Stimulated activated CD4-positive, alpha-beta T cell treated with anti-CD3 and anti-CD28 coated beads, Interleukin-2, amount 100 ng/mL, for 48 hours (primary cell): ENCODE measurements around the gene ZBTB20.

Experiments
- DNase-seq, 2 donors: peaks; one replicate each; pipeline ENCODE4 v3.0.0-alpha.2; 2020

Gene ZBTB20

DNA sequence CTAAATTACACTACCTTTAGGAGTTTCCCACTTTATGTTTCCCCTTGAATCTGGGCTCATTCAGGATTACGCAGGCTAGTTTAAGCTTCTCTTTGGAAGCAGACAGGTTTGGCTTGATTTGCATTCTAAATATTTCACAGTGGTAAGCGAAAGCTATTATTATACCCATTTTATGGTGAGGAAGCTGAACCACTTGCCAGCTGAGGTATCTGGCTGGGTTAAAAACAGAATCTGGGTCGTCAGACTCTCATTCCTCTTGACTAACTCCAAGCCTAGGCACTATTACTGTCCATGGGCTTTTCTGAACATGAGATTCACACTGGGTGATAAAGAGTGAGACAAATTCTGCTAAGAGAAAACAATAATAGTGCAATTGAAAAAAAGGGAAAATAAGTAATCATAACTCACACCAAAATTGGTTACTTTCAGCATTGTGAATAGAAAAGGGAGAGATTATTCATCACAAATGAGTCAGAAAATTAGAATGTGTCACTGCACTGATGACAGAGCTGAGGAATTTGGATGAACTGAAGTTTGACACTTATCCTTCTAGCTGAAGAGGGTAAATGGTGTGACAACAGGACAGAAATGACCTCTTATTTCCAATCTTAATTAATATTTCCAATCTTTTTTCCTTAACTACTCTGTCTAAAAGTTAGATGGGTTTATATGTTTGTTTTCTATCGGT lies 642.0 kb downstream of the ZBTB20 start:
- no peak for DNase-seq

DNA sequence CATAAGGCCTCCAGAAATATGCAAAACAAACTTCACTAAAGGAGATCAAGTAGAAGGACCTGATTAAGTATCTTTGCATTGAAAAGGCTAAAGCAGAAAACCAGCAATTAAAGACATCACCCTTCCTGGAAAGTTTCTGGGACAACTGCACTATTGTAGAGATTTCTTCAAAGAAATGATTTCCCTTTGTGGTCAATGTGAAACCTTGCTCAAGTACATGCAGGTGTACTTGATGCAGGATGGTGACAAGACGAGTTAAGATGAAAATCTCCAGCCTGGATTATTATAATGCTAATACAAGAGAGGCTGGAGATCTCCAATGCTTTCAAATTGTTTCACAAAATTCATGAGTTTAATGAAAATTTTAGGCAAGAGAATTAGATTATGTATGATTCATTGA lies 644.9 kb downstream of the ZBTB20 start:
- no peak for DNase-seq

DNA sequence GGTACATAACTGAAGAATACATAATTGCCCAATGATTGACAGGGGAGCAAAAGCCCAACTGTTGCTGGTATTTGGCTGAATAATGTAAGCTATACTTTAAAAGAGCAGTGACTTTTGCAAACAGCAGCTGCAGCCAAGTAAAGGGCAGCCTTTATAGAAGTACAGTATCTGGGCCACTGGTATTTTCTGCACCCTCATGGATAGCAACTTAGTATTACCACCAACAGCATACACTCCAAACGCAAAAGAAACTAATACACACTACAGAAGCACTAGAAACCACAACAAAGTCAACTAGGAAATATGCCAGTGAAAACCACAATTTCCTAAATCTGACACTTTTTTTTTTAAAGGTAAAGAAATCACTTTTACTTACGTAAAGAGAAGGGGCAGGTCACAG lies 647.1 kb downstream of the ZBTB20 start:
- DNase-seq, result no peak

DNA sequence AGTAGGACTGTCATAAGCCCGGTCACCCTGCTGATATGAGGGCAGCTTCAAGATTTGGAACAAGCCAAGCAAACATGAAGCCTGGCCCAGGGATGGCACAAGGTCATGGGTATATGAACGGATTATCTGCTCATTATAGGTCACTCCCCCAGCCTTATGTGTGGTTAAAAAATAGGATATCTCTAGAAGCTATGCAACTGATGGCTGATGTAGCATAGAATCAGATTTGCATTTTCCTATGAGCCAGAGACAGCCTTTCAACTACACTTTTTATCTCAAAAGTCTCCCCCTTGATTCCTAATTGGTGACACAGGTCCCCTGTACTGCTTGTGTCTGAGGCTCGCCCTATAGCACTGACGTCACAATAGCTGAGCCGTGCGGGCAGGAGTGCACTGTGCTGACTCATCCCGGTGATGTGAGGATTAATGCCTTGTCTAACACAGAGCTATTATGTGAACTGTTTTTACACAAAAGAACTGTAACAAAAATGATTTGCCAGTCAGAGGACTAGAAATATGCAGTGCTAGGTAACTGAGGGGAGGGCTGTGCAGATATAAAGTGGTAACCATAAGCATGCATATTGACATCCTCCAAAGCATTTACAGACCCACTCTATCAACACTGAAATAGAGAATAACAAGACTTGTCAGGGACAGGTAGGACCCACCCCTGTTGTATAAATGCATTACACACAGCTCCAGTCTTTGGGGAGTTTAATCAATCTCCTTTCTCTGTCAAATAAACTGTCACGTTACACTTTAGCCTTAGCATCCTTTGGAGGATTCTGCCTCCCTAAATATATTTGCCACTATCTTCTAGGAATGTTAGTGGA lies 648.3 kb downstream of the ZBTB20 start:
- DNase-seq, result no peak

DNA sequence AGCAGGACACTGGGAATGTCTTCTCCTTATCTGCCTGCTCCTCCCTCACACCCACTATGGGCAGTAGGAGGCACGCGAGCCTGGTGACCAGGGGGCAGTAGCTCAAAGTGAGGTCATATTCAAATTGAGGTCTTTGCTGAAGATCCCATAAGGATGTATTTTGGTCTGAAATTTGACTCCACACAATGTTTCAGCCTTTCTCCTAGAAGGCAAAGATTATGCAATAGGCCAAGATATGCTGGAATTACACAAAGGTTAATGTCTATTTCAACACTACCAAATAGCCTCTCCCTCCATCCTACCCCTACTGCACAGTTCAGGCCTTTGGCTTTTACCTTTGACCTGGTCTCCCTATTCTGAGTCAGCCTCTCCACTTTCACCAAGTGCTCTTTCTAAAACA lies 650.2 kb downstream of the ZBTB20 start:
- no peak for DNase-seq

DNA sequence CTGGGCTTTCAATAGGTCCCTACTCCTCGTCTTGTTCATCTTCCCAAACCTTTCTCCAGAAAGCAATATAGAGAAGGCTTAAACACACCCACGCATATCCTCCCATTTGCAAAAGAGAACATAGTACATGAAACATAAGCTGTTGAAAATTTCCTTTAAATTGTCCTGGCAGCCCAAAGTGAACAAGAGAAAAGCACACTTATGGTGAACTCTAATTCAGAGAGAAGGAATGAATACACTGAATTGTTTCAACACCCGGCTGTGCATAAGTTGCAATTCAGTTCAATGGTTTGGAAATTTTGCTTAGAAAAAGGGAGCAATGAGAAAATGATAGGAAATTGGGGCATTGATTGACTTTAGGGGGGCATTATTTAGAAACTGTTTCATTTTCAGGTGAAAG lies 650.6 kb downstream of the ZBTB20 start:
- DNase-seq, result no peak

DNA sequence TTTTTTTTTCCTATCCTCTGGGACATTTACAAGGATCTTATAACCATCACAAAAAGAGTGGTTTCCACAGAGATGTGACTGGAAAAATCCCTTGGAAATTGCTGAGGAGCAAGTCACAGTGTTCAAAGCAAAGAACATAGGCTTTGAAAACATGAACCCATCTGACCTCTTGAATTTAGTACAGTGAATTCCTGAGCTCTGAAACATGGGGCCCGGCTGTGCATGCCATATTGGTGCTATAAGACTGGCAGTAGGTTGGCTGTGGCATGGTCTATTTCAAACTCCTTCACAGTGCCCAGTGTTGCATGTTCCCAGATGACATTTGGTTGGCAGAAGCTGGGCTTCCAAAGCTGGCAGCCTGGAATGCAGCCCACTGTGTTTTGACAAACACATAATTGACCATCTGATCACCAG lies 651.1 kb downstream of the ZBTB20 start:
- DNase-seq, result no peak

DNA sequence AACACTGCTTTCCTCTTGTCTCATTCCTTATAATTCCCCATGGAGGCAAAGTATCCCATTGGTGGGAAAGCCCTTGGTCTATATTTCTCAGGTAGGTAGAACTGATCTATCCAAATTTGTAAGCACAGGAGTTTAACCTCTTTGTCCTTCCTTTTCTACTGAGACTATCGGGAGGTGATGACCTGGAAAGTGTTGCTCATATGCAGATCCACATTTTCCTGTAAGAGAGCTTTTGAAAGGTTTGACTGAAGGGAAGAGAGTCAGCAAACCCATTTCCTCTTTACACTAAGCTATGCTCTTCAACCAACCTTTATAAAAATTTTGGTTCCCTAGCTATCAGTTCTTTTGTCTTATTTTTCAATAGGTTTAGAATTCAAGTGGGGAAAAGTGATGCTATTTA lies 652.6 kb downstream of the ZBTB20 start:
- DNase-seq, result no peak

DNA sequence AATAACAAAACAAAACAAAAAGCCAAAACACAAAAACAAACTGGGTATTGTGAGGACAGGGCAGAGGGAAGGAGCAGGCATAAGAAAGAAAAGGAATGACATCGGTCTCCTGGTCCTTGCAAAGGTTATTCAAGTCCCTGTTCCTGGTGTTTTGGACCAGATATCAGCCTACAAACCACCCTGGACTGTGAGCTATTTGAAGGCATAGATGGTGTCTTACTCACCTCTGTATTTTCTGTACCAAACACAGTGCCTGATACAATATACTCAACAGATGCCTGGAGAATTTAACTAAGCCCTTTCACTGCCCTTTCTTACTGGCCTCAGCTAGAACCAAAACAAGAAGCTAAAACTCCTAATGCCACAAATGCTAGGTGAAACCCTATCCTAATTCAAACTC lies 656.3 kb downstream of the ZBTB20 start:
- DNase-seq, result no peak

DNA sequence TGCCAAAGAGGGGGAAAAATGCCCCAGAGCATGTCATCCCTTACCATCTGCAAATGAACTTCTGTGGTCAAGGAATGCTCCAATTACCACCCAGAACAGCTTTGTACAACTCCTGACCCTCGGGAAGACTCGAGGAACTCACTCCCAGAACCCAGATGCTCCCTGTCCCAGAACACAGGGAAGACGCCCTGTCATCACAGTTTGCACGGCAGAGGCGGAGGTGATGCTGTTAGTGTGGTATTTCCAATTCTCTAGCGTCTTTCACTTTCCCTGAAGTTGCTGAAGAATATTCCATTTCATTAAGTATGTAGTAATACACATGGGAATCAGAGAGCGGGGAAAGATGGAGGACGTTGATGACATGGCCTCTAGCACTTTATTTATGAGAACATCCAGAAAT lies 659.6 kb downstream of the ZBTB20 start:
- no peak for DNase-seq

DNA sequence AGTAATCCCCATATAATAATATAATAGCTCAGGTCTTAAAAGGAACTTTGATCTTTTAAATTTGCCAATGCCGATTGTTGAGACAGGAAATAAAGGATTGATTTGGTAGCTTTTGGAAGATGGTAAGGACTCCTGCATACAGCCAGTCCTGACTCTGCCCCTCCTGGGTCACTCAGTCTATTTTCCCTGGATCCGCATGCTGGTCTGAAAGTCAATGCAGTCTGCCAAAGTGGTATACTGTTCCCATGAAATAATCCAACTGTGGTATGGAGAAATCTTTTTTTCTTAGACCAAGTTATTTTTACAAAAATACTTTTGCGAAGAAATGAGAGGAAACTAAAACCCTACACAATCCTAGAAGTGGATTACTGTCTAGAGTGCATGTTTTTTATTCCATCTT lies 662.2 kb downstream of the ZBTB20 start:
- no peak for DNase-seq

DNA sequence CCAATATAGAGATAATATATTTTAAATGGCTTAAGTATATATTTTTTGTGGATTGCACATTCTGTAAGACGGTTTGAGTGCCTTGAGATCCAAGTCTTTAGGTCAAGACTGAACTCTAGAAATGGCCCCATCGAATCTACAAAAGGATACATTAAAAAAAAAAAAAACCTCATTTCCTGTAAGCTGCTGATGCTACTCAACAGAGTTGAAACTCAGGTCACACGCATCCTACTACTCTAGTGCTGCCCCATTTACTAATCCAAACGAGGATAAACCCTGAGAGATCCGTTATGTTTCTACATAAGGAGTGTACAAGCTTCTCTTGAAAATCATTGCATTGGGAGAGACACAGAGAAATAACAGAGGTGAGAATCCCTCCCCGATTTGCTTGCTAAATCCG lies 666.0 kb downstream of the ZBTB20 start:
- DNase-seq, result no peak

DNA sequence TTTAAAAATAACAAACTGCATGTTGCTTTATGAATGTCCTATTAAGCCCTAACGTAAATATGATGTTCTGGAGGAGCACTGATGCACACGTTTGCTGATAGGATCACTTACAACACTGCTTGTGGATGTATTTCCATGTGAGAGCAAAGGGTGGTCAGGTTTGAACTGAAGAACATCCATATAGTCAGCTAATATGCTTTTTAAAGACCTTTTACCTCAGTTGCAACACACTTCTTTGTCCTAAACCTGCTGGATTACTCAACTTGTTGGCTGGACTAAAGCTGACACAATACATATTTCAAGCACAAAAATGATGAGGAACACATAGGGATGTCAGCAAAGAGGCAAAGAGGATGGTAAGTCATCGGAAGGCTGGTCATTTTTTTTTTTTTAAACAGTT lies 666.6 kb downstream of the ZBTB20 start:
- DNase-seq, result no peak

DNA sequence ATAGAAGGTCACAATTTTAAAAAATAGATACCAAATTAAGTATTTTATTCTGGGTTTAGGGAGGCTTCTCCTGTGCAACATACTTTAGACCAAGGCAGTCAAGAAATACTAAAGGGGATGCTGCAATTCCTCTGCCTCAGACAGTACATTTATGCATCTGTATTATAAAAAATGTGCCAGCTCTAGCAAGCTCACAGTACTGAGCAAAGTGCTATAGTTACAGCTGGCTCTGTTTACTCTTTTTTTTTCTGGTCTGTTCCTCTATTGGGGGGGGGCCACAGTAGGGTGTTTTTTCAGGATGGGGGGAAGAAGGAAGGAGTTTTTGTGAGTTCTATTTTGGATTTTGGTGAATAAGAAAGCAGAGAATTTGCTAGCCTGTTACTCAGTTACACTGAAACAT lies 668.3 kb downstream of the ZBTB20 start:
- no peak for DNase-seq

DNA sequence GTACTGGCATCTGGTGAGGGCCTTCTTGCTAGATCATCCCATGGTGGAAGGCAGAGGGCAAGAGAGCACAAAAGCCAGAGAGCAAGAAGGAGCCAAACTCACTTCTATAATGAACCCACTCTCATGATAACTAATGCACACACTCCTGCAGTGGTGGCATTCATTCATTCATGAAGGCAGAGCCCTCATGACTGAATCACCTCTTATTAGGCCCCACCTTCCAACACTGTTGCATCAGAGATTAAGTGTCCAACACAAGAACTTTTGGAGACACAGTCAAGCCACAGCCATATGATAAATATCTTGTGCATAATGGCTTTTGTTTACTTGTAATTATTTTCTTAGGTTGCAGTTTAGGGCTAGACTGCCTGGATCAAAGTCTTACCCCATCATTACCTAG lies 670.6 kb downstream of the ZBTB20 start:
- DNase-seq, result no peak

DNA sequence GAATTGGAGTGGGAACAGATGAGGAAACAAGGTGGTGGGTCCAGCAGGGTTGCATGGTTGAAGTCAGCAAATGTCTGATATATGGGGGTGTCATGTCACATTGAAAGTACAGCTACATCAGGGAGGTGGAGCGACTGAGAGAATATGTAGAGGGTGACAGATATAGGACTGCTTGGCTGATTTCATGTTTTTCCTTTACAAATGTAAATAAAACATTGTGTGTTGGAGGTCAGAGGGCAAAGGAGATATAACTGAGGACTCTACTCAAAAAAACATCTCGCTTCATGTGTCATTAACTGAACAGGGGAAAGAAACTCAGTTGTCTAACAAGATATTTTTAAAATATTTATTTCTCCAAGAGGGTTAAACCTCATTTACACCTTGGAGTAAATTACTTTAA lies 675.6 kb downstream of the ZBTB20 start:
- DNase-seq, result no peak

DNA sequence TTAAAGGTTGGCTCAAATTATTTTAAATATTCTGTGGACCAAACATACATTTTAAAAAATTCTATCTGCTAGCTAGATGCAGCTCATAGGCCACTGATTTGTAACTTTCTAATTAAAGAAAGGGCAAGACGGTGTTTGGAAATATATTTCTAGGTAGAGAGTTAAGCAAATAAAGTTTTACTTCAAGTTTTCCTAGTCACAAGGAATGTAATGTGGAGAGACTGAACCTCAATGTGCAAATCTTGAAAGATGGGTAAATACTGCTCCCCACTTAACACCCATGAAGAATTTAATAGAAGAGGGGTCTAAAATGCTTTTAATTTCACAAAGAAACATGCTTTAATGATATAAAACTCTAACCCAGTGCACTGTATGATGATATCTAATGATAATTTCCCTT lies 678.0 kb downstream of the ZBTB20 start:
- no peak for DNase-seq

DNA sequence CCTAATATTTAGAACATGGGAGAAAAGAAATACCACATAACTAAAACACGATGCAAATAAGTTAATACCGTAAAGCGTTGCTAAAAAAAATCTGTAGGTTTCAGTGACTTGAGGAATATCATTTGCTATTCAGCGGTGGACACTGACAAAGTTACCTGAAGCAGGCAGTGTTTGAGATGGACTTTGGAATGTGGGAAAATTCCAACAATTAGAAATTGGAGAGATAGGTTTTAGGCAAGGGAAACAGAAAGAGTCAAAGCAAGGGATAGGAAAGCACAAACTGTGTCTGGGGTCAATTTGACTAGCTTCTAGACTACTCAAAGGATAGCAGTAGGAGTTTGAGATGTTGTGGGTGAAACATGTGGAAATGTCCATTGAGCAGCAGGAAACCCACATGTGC lies 680.3 kb downstream of the ZBTB20 start:
- DNase-seq, result no peak

DNA sequence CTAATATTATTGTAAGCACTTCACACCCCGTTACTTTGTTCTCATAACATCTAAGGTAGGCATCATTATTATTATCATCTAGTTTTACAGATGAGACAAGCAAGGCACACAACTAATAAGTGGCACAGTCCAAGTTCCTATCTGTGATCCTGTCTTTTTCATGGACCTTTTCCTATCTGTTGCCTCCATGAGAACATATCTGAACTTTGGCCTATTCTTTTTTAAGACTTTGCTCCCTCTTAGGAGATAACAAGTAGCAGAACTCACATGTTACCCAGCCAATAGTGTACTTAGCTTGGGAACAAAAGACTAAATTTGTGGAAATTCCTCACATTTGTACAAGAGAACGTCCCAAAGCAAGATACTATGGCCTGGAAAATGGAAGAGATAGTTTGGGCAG lies 680.8 kb downstream of the ZBTB20 start:
- DNase-seq, result no peak

DNA sequence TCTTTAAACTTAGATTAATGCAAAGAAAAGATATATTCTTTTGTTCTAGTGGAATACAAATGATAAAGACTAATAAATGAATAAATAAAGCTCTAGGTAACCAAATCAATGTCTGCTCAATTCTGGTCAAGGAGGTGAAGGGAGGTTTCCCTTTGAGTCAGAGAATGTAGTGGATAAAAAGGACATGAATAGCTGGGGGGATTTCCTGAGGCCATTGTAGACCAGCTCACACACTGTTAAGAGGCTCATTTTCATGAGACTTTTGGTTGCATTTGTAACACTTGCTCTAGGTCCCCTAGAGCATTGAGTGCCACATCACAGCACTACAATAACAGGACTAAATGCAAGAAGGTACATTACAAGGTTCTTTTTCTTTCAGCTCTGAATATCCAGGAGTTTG lies 682.5 kb downstream of the ZBTB20 start:
- DNase-seq, result no peak

DNA sequence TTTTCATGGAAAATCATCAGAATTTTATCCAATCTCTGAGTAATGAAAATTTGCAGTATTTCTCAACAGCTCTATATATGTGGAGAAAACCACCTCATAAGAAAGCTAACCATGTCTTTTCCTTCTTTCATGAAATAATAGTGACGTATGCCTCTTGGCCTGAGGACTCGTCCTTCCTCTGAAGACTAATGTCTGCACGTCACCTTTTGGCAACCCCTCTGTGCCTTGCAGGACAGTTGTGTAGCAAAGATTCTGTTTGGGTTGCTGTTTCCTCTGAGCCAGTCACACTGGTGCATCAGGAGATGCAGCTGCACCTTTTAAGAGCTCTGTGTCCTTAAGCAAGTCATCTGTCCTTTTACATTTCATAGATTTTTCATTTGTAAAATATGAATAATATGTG lies 684.3 kb downstream of the ZBTB20 start:
- DNase-seq, result no peak

DNA sequence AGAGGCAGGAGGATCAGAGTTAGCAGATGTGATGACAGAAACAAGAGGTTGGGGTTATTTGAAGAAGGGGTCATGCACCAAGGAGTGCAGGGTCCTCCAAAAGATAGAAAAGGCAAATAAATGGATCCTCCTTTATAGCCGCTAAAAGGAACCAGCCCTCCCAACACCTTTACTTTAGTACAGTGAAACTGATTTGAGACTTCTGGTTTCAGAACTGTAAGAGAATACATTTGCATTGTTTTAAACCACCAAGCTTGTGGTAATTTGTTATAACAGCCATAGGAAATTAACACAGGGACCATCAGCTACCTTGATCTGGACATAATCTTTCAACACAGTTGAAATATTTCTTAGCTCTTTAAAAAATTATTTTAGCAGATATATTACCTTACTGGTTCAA lies 686.6 kb downstream of the ZBTB20 start:
- no peak for DNase-seq

DNA sequence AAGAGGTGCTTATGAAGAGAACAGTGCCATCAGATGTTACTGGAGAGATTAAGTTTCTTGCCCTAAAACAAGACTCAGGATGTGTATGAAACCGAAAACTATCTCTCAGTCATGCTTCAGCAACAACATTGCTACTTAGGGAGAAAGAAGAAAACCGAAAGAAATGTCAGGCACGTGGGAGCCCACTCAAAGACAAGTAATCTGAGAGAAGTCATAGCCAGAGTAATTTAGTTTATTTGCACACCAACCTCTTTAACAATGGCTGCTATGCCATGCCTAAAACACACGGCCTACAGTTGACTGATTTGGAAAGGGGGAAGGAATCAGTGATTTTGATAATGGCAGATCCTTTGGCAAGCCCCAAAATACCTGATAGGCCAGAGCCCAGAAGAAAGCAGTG lies 690.3 kb downstream of the ZBTB20 start:
- no peak for DNase-seq

DNA sequence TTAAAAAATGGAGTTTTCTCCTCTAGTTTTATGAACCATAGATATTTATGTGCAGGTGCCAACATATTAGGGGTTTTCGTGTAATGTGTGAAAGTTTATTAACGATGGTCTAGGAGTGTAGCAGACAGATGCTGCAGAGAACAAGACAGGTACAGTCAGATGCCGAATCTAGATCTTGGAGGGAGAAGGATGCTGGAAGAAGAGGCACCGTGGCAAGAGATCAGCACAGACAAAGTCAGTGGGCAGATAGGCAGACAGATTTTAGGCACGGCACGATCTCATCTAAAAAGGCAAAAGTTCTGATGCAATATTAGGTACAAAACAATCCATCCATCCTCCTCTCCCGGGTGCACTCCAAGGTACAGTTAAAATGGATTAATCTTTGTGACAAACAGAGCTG lies 691.7 kb downstream of the ZBTB20 start:
- DNase-seq, result no peak
